ENCODE results near the gene DNPH1.

DNA sequence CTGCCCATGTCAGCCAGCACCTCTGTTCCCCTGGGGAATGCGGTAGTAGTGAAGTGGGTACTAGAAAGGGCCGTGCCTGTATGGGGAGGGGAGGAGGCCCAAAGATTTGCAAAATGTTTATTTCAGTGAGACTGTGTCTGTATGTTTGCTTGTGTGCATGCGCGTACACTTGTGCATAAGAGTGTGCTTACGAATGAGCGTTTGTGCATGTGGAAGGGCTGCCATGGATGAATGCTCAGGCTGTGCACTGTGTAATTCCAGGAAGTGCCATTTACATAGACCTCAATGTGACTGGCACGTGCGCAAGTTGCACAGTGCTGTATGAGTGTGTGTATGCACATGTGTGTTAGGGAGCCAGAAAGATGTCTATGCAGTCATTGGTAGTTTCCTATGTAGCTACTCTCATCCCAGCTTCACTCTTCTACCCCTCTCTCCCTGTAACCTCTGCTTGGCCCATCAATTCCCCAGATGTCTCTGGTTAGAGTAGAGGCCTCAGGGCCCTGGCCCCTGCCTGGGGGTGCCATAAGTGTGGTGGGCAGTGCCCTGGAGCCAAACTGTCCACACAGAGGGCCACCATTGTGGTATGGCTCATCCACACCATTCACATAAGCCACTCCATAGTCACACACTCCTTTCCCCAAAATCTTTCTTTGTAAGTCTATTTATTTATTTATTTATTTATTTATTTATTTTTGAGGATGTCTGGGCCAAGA, 42.0 kb upstream of the DNPH1 start:
- no peak for TF ChIP-seq YY1 (IDR thresholded peaks at IDR 0.05; ENCODE audit: insufficient read depth, insufficient read length)
- no peak for TF ChIP-seq SUZ12 (IDR thresholded peaks at IDR 0.05; ENCODE audit: extremely low read depth, insufficient read depth, insufficient read length)
- no peak for TF ChIP-seq ZNF274 (IDR thresholded peaks at IDR 0.05; ENCODE audit: low read depth, low read length)
